HEK293 (cell line): Measurements from ENCODE around the gene PDE4B.

Experiments
- HOXA7 ChIP-seq: sonication (generic); formaldehyde crosslinking; IDR thresholded peaks from 2 replicates; pipeline ENCODE4 v1.8.1; 2022; ENCODE audit warnings: missing genetic modification reagents, borderline replicate concordance
- TCF7L2 ChIP-seq: IDR thresholded peaks from 2 replicates; pipeline ENCODE4 v1.6.1; 2011; ENCODE audit warnings: low read depth, mild to moderate bottlenecking, inconsistent platforms, low read length, moderate library complexity, borderline replicate concordance
- ZBTB7A ChIP-seq: fragments of 450-650 bp; formaldehyde crosslinking; IDR thresholded peaks from 2 replicates; pipeline ENCODE4 v1.5.1; 2016; ENCODE audit warnings: low read depth, missing biosample characterization, missing genetic modification characterization
- ZNF394 ChIP-seq: fragments of 450-650 bp; formaldehyde crosslinking; IDR thresholded peaks from 2 replicates; pipeline ENCODE4 v1.5.1; 2016; ENCODE audit warnings: missing biosample characterization, missing genetic modification characterization, mild to moderate bottlenecking, moderate library complexity, borderline replicate concordance
- ZNF585B ChIP-seq: fragments of 450-650 bp; formaldehyde crosslinking; IDR thresholded peaks from 2 replicates; pipeline ENCODE4 v1.5.1; 2016; ENCODE audit warnings: missing biosample characterization, missing genetic modification characterization
- ZNF645 ChIP-seq: fragments of 450-650 bp; formaldehyde crosslinking; IDR thresholded peaks from 2 replicates; pipeline ENCODE4; 2016; ENCODE audit warnings: missing biosample characterization, missing genetic modification characterization

- TF ChIP-seq ZNF394 (tag by site-specific recombination) (no peak), ZNF585B (no peak), ZBTB7A (tag by site-specific recombination) (no peak), TCF7L2 (no peak), ZNF645 (tag by site-specific recombination) (no peak), HOXA7 (CRISPR knock-in tag) (no peak)
These were observed 290.3 kb downstream of the PDE4B start for GRCh38 chr1:66083003-66083402.
